HEK293 (cell line): ENCODE results near the gene FIGNL2.

Source experiments
- CTCF ChIA-PET: fragments of 350-600 bp; formaldehyde crosslinking; extraction: SDS; loops from one replicate; lab custom pipeline; 2021; ENCODE audit warnings: antibody characterized with exemption; lab: Yijun Ruan, JAX
- POLR2A ChIA-PET: fragments of 300-600 bp; formaldehyde crosslinking; extraction: SDS; loops from one replicate; lab custom pipeline; 2020; ENCODE audit warnings: antibody characterized with exemption, inconsistent platforms; lab: Yijun Ruan, JAX
- H3K27ac ChIP-seq: fragments of 200-500 bp; sonication (Bioruptor generic); 2 replicates; pipeline ENCODE4 v1.5.1; 2014; ENCODE audit warnings: low read depth, low read length, control low read depth, inconsistent platforms; ENCODE audit errors: extremely low read depth
- H3K36me3 ChIP-seq, 2 experiments: fragments of 200-500 bp in 1 of 2; sonication (Bioruptor generic) in 1 of 2; 1 replicate in 1 of 2; 2 replicates in 1 of 2; pipeline ENCODE4 v1.5.1; 2014 to 2017; ENCODE audit warnings: inconsistent platforms in 2 of 2, low read length in 2 of 2; ENCODE audit not compliant: control insufficient read depth in 2 of 2, insufficient read depth in 1 of 2
- H3K4me1 ChIP-seq: fragments of 200-500 bp; sonication (Bioruptor generic); 2 replicates; pipeline ENCODE4 v1.5.1; 2014; ENCODE audit warnings: mild to moderate bottlenecking, low read length, inconsistent platforms; ENCODE audit not compliant: control insufficient read depth, insufficient read depth
- H3K4me3 ChIP-seq: 2 replicates; pipeline ENCODE4 v1.5.1; 2011; ENCODE audit warnings: low read depth, mild to moderate bottlenecking, control low read depth, low read length, moderate library complexity
- H3K9me3 ChIP-seq: fragments of 200-500 bp; sonication (Bioruptor generic); 2 replicates; pipeline ENCODE4 v1.5.1; 2014; ENCODE audit warnings: low read depth, low read length, inconsistent platforms; ENCODE audit not compliant: control insufficient read depth, insufficient read depth
- BCL11A ChIP-seq: fragments of 450-650 bp; formaldehyde crosslinking; IDR thresholded peaks from 2 replicates; pipeline ENCODE4 v1.5.1; 2016; ENCODE audit warnings: low read depth, missing biosample characterization, missing genetic modification characterization
- EGR2 ChIP-seq: fragments of 450-650 bp; formaldehyde crosslinking; IDR thresholded peaks from 2 replicates; pipeline ENCODE4 v1.5.1; 2016; ENCODE audit warnings: low read depth, missing biosample characterization, missing genetic modification characterization
- GLI4 ChIP-seq: fragments of 450-650 bp; formaldehyde crosslinking; IDR thresholded peaks from 2 replicates; pipeline ENCODE4 v1.5.1; 2016; ENCODE audit warnings: missing biosample characterization, missing genetic modification characterization
- GLIS2 ChIP-seq: fragments of 450-650 bp; formaldehyde crosslinking; IDR thresholded peaks from 2 replicates; pipeline ENCODE4 v1.5.1; 2016; ENCODE audit warnings: missing biosample characterization, missing genetic modification characterization
- HOXA7 ChIP-seq: sonication (generic); formaldehyde crosslinking; IDR thresholded peaks from 2 replicates; pipeline ENCODE4 v1.8.1; 2022; ENCODE audit warnings: missing genetic modification reagents, borderline replicate concordance
- KLF1 ChIP-seq: fragments of 450-650 bp; formaldehyde crosslinking; IDR thresholded peaks from 2 replicates; pipeline ENCODE4 v1.5.1; 2016; ENCODE audit warnings: missing biosample characterization, missing genetic modification characterization
- SALL2 ChIP-seq: fragments of 450-650 bp; formaldehyde crosslinking; IDR thresholded peaks from 2 replicates; pipeline ENCODE4 v1.5.0; 2017; ENCODE audit warnings: missing biosample characterization, mild to moderate bottlenecking, missing genetic modification characterization, borderline replicate concordance
- SP3 ChIP-seq: fragments of 450-650 bp; formaldehyde crosslinking; IDR thresholded peaks from 2 replicates; pipeline ENCODE4 v1.5.1; 2016; ENCODE audit warnings: missing biosample characterization, missing genetic modification characterization
- YY1 ChIP-seq: fragments of 450-650 bp; formaldehyde crosslinking; IDR thresholded peaks from 2 replicates; pipeline ENCODE4 v1.5.1; 2018; ENCODE audit warnings: missing biosample characterization, missing genetic modification characterization
- ZFHX2 ChIP-seq: fragments of 450-650 bp; formaldehyde crosslinking; conservative IDR thresholded peaks from 2 replicates; pipeline ENCODE4 v1.5.1; 2016; ENCODE audit warnings: missing biosample characterization, missing genetic modification characterization
- ZFP3 ChIP-seq: fragments of 450-650 bp; formaldehyde crosslinking; IDR thresholded peaks from 2 replicates; pipeline ENCODE4 v1.5.1; 2016; ENCODE audit warnings: low read depth, missing biosample characterization, missing genetic modification characterization
- ZNF175 ChIP-seq: fragments of 450-650 bp; formaldehyde crosslinking; IDR thresholded peaks from 2 replicates; pipeline ENCODE4 v1.5.1; 2016; ENCODE audit warnings: missing biosample characterization, missing genetic modification characterization
- ZNF311 ChIP-seq: fragments of 450-650 bp; formaldehyde crosslinking; IDR thresholded peaks from 2 replicates; pipeline ENCODE4 v1.5.1; 2017; ENCODE audit warnings: missing biosample characterization, missing genetic modification characterization, borderline replicate concordance
- ZNF366 ChIP-seq: fragments of 450-650 bp; formaldehyde crosslinking; conservative IDR thresholded peaks from 2 replicates; pipeline ENCODE4 v1.5.1; 2016; ENCODE audit warnings: missing biosample characterization, missing genetic modification characterization
- ZNF37A ChIP-seq: fragments of 450-650 bp; IDR thresholded peaks from 2 replicates; pipeline ENCODE4 v1.5.1; 2018; ENCODE audit warnings: missing biosample characterization, missing genetic modification characterization
- ZNF571 ChIP-seq: fragments of 450-650 bp; formaldehyde crosslinking; IDR thresholded peaks from 2 replicates; pipeline ENCODE4 v1.5.0; 2017; ENCODE audit warnings: missing biosample characterization, missing genetic modification characterization
- ZNF830 ChIP-seq: fragments of 450-650 bp; IDR thresholded peaks from 2 replicates; pipeline ENCODE4 v1.5.0; 2018; ENCODE audit warnings: missing biosample characterization, missing genetic modification characterization, low read depth, mild to moderate bottlenecking, moderate library complexity
- TF ChIP-seq, protein P1 (sequence below): fragments of 450-650 bp; formaldehyde crosslinking; IDR thresholded peaks from 2 replicates; pipeline ENCODE4 v1.5.0; 2017; ENCODE audit warnings: missing biosample characterization, missing genetic modification characterization, borderline replicate concordance
- TF ChIP-seq, protein P2 (sequence below): fragments of 450-650 bp; formaldehyde crosslinking; IDR thresholded peaks from 2 replicates; pipeline ENCODE4 v1.5.1; 2017; ENCODE audit warnings: missing biosample characterization, missing genetic modification characterization
- TF ChIP-seq, protein P3 (sequence below): fragments of 450-650 bp; formaldehyde crosslinking; IDR thresholded peaks from 2 replicates; pipeline ENCODE4 v1.5.1; 2016; ENCODE audit warnings: missing biosample characterization, missing genetic modification characterization, borderline replicate concordance
- TF ChIP-seq, protein P4 (sequence below): fragments of 450-650 bp; formaldehyde crosslinking; IDR thresholded peaks from 2 replicates; pipeline ENCODE4 v1.5.1; 2016; ENCODE audit warnings: missing biosample characterization, missing genetic modification characterization

FIGNL2 gene

DNA sequence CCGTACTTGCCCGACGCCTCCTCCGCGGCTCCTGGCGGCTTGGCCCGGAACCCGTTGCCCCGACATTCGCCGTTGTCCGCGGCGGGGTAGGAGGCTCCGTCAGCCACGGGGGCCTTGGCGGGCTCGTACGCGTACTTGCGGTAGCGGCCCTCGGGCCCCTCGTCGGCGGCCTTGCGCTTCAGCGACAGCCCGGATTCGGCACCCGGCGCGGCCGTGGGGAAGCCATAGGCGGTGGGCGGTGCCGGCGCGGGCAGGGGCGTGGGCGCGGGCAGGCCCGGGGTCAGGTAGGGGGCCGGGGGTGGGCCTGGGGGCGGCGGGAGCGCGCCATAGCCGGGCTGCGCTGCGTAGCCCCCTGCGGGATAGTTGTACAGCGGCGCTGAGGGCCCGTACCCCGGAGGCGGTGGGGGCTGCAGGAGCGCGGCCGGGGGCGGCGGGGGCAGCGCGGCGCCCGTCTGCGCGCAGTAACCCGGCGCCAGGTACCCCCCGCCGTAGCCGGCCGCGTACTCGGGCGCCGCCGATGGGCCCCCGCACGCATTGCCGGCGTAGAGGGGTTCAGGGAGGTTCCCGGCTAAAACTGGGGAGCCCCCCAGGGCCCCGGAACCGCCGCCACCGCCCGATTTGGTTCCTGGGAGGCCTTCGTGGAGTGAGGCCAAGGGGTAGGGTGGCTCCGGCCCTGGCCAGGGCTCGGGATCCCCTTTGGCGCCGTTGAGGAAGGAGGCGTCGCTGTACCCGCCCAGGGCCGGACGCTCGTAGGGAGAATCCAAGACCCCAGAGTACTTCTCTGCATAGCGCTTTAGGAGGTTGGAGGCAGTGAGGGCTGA, 26.9 kb downstream of the FIGNL2 start:
- ChIA-PET CTCF (interaction anchor here (0.7 to 1.0 kb wide), 4 partner anchors 9 to 402 kb away, joined by 3 to 12 read pairs (median 4); no protein-coding TSS in a partner anchor), POLR2A (interaction anchor here (1.0 to 1.3 kb wide), 2 partner anchors 11 to 17 kb away, joined by 3 to 6 read pairs; no protein-coding TSS in a partner anchor)
- H3K4me1 ChIP-seq: no peaks in the 10 kb centered on the region
- TF ChIP-seq ZNF830 (tag by site-specific recombination) (no peak), EGR2 (tag by site-specific recombination) (no peak), ZNF175 (tag by site-specific recombination) (no peak), ZNF37A (tag by site-specific recombination) (no peak), BCL11A (tag by site-specific recombination) (no peak), ZFP3 (tag by site-specific recombination) (no peak), SP3 (tag by site-specific recombination) (no peak), KLF1 (tag by site-specific recombination) (no peak), SALL2 (tag by site-specific recombination) (no peak), ZNF571 (no peak), ZNF311 (no peak), HOXA7 (no peak), GLI4 (tag by site-specific recombination) (no peak)
- TF ChIP-seq, protein P1, sequence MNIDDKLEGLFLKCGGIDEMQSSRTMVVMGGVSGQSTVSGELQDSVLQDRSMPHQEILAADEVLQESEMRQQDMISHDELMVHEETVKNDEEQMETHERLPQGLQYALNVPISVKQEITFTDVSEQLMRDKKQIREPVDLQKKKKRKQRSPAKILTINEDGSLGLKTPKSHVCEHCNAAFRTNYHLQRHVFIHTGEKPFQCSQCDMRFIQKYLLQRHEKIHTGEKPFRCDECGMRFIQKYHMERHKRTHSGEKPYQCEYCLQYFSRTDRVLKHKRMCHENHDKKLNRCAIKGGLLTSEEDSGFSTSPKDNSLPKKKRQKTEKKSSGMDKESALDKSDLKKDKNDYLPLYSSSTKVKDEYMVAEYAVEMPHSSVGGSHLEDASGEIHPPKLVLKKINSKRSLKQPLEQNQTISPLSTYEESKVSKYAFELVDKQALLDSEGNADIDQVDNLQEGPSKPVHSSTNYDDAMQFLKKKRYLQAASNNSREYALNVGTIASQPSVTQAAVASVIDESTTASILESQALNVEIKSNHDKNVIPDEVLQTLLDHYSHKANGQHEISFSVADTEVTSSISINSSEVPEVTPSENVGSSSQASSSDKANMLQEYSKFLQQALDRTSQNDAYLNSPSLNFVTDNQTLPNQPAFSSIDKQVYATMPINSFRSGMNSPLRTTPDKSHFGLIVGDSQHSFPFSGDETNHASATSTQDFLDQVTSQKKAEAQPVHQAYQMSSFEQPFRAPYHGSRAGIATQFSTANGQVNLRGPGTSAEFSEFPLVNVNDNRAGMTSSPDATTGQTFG (tag by site-specific recombination): no peak
- TF ChIP-seq, protein P2, sequence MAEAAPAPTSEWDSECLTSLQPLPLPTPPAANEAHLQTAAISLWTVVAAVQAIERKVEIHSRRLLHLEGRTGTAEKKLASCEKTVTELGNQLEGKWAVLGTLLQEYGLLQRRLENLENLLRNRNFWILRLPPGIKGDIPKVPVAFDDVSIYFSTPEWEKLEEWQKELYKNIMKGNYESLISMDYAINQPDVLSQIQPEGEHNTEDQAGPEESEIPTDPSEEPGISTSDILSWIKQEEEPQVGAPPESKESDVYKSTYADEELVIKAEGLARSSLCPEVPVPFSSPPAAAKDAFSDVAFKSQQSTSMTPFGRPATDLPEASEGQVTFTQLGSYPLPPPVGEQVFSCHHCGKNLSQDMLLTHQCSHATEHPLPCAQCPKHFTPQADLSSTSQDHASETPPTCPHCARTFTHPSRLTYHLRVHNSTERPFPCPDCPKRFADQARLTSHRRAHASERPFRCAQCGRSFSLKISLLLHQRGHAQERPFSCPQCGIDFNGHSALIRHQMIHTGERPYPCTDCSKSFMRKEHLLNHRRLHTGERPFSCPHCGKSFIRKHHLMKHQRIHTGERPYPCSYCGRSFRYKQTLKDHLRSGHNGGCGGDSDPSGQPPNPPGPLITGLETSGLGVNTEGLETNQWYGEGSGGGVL (tag by site-specific recombination): no peak
- TF ChIP-seq, protein P3, sequence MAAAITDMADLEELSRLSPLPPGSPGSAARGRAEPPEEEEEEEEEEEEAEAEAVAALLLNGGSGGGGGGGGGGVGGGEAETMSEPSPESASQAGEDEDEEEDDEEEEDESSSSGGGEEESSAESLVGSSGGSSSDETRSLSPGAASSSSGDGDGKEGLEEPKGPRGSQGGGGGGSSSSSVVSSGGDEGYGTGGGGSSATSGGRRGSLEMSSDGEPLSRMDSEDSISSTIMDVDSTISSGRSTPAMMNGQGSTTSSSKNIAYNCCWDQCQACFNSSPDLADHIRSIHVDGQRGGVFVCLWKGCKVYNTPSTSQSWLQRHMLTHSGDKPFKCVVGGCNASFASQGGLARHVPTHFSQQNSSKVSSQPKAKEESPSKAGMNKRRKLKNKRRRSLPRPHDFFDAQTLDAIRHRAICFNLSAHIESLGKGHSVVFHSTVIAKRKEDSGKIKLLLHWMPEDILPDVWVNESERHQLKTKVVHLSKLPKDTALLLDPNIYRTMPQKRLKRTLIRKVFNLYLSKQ (tag by site-specific recombination): no peak
- TF ChIP-seq, all 188 proteins: peak for 0
- peak overlapping the region; percentile 75; the same call in 1 of the 2 replicates for H3K27ac ChIP-seq
- H3K9me3 ChIP-seq: no peaks in the 10 kb centered on the region
- H3K36me3 ChIP-seq: no peaks in the 10 kb centered on the region
- H3K4me3 ChIP-seq: peak overlapping the region; percentile 41

DNA sequence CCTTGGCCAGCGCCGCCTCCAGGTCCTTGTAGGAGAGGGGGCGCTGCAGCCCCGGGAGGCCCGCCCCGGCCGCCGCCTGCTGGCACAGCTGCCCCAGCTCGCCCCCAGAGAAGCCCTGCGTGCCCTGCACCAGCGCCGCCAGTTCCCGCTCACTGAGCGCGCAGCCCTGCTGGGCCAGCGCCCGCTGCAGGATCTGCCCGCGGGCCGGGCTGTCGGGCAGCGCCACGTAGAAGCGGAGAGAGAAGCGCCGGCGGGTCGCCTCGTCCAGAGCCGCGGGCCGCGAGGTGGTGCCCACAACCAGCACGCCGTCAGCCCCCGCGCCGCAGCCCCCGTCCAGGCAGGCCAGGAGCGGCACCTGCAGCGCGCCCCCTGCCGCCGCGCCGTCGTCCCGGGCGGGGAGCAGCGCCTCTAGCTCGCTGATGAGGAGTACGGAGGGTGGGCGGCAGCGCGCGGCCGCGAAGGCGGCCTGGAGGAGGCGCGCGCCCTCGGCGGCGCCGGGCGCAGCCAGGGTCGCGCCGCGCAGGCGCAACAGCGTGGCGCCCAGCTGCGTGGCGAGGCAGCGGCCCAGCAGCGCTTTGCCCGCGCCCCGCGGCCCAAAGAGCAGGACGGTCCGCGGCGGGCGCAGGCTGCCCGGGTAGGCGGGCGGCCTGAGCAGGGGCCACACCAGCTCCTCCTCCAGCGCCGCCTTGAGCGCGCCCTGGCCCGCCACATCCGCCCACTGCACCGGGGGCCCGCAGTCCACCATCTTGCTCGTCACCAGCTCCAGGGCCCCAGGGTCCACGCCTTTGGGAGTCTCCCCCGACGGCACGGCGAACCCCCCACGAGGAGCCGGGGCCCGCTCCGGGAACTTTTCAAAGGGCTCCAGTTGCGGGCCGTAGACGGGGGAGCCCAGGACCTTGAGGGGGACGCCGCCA, 27.7 kb downstream of the FIGNL2 start:
- Histone ChIP-seq H3K27ac (peak overlapping the region; percentile 75; the same call in 1 of the 2 replicates), H3K36me3 (no peaks in the 10 kb centered on the region), H3K9me3 (no peaks in the 10 kb centered on the region), H3K4me3 (peak overlapping the region; percentile 41), H3K4me1 (no peaks in the 10 kb centered on the region)
- ChIA-PET CTCF (interaction anchor here (0.6 to 1.2 kb wide), 7 partner anchors 10 to 401 kb away, joined by 3 to 12 read pairs (median 3); no protein-coding TSS in a partner anchor), POLR2A (interaction anchor here (0.5 to 1.3 kb wide), 5 partner anchors 11 to 212 kb away, joined by 3 to 6 read pairs (median 3); no protein-coding TSS in a partner anchor)
- peak; percentile 53 for TF ChIP-seq SP3 (tag by site-specific recombination)
- TF ChIP-seq, protein P4, sequence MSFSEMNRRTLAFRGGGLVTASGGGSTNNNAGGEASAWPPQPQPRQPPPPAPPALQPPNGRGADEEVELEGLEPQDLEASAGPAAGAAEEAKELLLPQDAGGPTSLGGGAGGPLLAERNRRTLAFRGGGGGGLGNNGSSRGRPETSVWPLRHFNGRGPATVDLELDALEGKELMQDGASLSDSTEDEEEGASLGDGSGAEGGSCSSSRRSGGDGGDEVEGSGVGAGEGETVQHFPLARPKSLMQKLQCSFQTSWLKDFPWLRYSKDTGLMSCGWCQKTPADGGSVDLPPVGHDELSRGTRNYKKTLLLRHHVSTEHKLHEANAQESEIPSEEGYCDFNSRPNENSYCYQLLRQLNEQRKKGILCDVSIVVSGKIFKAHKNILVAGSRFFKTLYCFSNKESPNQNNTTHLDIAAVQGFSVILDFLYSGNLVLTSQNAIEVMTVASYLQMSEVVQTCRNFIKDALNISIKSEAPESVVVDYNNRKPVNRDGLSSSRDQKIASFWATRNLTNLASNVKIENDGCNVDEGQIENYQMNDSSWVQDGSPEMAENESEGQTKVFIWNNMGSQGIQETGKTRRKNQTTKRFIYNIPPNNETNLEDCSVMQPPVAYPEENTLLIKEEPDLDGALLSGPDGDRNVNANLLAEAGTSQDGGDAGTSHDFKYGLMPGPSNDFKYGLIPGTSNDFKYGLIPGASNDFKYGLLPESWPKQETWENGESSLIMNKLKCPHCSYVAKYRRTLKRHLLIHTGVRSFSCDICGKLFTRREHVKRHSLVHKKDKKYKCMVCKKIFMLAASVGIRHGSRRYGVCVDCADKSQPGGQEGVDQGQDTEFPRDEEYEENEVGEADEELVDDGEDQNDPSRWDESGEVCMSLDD (tag by site-specific recombination): no peak
- peak; percentile 91 for TF ChIP-seq ZFHX2 (tag by site-specific recombination)
- TF ChIP-seq GLIS2 (tag by site-specific recombination): peak; percentile 68; the same call in 1 of the 2 replicates
- TF ChIP-seq ZNF366 (tag by site-specific recombination): no peak
- no peak for TF ChIP-seq EGR2 (tag by site-specific recombination)
- TF ChIP-seq YY1 (tag by site-specific recombination): peak; percentile 49; the same call in 1 of the 2 replicates
